ENCODE data around the gene HMGN4. TPM values are rescaled to one million over a fixed set of nuclear protein-coding genes. Genes with fewer than 3 reads are reported as not detected.

HMGN4 gene
- total and polyA plus RNA-seq, 2 of the 8 experiments (the other 6 are each of a cell fraction or from before 2014, with no cell fraction given), result 23.4 to 66.4 TPM

- H3K18ac ChIP-seq (ENCODE audit: extremely low read depth, low read length), result no peak overlapping the region
- H2BK12ac ChIP-seq (ENCODE audit: low read depth, low read length), result no peak overlapping the region
- H2BK120ac ChIP-seq (replicated peaks; ENCODE audit: low read depth, low read length), result no peak overlapping the region
- no peaks in the 10 kb centered on the region for H3K4me1 ChIP-seq (replicated peaks in 1 of 4; ENCODE audit: control insufficient read depth in 3 of 4, insufficient read depth in 4 of 4, low read length in 3 of 4)
- H3K27me3 ChIP-seq (replicated peaks in 1 of 4; ENCODE audit: control insufficient read depth in 3 of 4, extremely low read depth in 1 of 4, insufficient read depth in 3 of 4, low read length in 3 of 4), result no peaks in the 10 kb centered on the region
- H2BK20ac ChIP-seq (ENCODE audit: low read length), result no peak overlapping the region
- no peaks in the 10 kb centered on the region for H3K79me2 ChIP-seq (ENCODE audit: control insufficient read depth in 1 of 2, insufficient read depth in 2 of 2, low read length in 2 of 2)
- no peak overlapping the region for H2AK5ac ChIP-seq (ENCODE audit: low read depth, low read length)
- no peak overlapping the region for H3K4ac ChIP-seq (replicated peaks; ENCODE audit: insufficient read length, low read depth, low read length)
- ChIA-PET CTCF (ENCODE audit: partially characterized antibody) (interaction anchor here (0.7 to 3.3 kb wide), 10 partner anchors 16 to 248 kb away, joined by 3 to 11 read pairs (median 3); partner anchors contain the start of gene HMGN4), POLR2A (ENCODE audit: partially characterized antibody) (no interaction called here)
- FAIRE-seq (no peak), DNase-seq (ENCODE audit: low read depth in 1 of 2, low spot score in 2 of 2) (peak in 1 of 2 experiments; percentile 45)
- no peak overlapping the region for H2BK5ac ChIP-seq (ENCODE audit: low read depth, low read length)
- no peak overlapping the region for H3K4me3 ChIP-seq (ENCODE audit: extremely low read depth in 1 of 4, insufficient read depth in 2 of 4, low read depth in 3 of 4, low read length in 4 of 4)
- no peaks in the 10 kb centered on the region for H3K9me3 ChIP-seq (ENCODE audit: insufficient read depth in 2 of 2, low read depth in 1 of 2, low read length in 1 of 2)
- H3K9ac ChIP-seq (replicated peaks in 1 of 4; ENCODE audit: extremely low read depth in 1 of 4, low read depth in 3 of 4, low read length in 3 of 4), result no peak overlapping the region
- no peaks in the 10 kb centered on the region for H4K20me1 ChIP-seq (replicated peaks in 1 of 2; ENCODE audit: control insufficient read depth in 1 of 2, insufficient read depth in 2 of 2, low read length in 2 of 2)
- H4K91ac ChIP-seq (replicated peaks; ENCODE audit: insufficient read length, low read length), result no peak overlapping the region
- H3K4me2 ChIP-seq (ENCODE audit: insufficient read depth in 1 of 2, low read depth in 2 of 2, low read length in 2 of 2), result no peak overlapping the region; a peak in 1 of 4 replicates
- H3K36me3 ChIP-seq (ENCODE audit: control insufficient read depth in 2 of 4, insufficient read depth in 4 of 4, low read length in 3 of 4), result no peaks in the 10 kb centered on the region
- H3K56ac ChIP-seq (replicated peaks; ENCODE audit: insufficient read length, low read depth, low read length), result no peak overlapping the region
- H3K23me2 ChIP-seq (ENCODE audit: low read depth, low read length), result no peaks in the 10 kb centered on the region
- H2BK15ac ChIP-seq (ENCODE audit: low read length), result no peak overlapping the region
- H3K14ac ChIP-seq (ENCODE audit: insufficient read length), result no peak overlapping the region
- H3K23ac ChIP-seq (ENCODE audit: insufficient read length), result no peak overlapping the region
- no peak overlapping the region for H2AFZ ChIP-seq (ENCODE audit: low read length)
- H4K8ac ChIP-seq (ENCODE audit: extremely low read depth, insufficient read depth, low read length), result no peak overlapping the region
- no peak overlapping the region for H4K5ac ChIP-seq (ENCODE audit: insufficient read length, low read depth, low read length)
- WGBS, 2 experiments (ENCODE audit: extremely low coverage in 1 of 2, insufficient coverage in 1 of 2, insufficient read length in 1 of 2, insufficient replicate concordance in 2 of 2, low coverage in 1 of 2, low lambda C conversion rate in 2 of 2, missing lambda C conversion rate in 1 of 2), result 94% methylated on average over 21 of the region's 21 CpGs; no CpG with 5 or more reads in 1 of the 2 experiments
- H3K79me1 ChIP-seq (ENCODE audit: low read depth, low read length), result no peaks in the 10 kb centered on the region
- no peak overlapping the region for H3K27ac ChIP-seq (ENCODE audit: low read depth, low read length)
- TF ChIP-seq POU5F1 (IDR thresholded peaks at IDR 0.05; ENCODE audit: low read depth, low read length) (no peak), JUN (IDR thresholded peaks at IDR 0.05; ENCODE audit: low read depth, low read length) (no peak), CHD2 (IDR thresholded peaks at IDR 0.05; ENCODE audit: low read length) (no peak), E2F6 (IDR thresholded peaks at IDR 0.05) (no peak), SP1 (IDR thresholded peaks at IDR 0.05; ENCODE audit: low read depth, low read length) (no peak), TEAD4 (IDR thresholded peaks at IDR 0.05; ENCODE audit: low read depth, low read length) (no peak), GABPA (IDR thresholded peaks at IDR 0.05; ENCODE audit: borderline replicate concordance, insufficient read depth, low read length) (no peak), SIX5 (IDR thresholded peaks at IDR 0.05; ENCODE audit: low read depth, low read length) (no peak), RXRA (IDR thresholded peaks at IDR 0.05; ENCODE audit: insufficient read depth, low read depth, low read length) (no peak), RFX5 (IDR thresholded peaks at IDR 0.05; ENCODE audit: borderline replicate concordance, low read depth, low read length) (no peak)
Measured at GRCh38 chr6:26570027-26570809, 32.1 kb downstream of the HMGN4 start.
